Right lobe of liver (tissue), 6 donors: Measurements from ENCODE around the gene EDC3. TPM values are rescaled to one million over a fixed set of nuclear protein-coding genes. Genes with fewer than 3 reads are reported as not detected.
A peak's percentile ranks its signal among the peaks of the same experiment; 100 is the strongest.

ENCODE experiments used
- ATAC-seq, 4 donors: fragments of 200-7000 bp; cut with Tn5 transposase; one replicate each; pipeline ENCODE4 v1.9.1; 2020; ENCODE audit warnings: mild to moderate bottlenecking in 4 of 4, moderate library complexity in 4 of 4
- DNase-seq, 3 donors: peaks; one replicate each; pipeline ENCODE4 v3.0.0-alpha.2; 2020
- H3K27ac ChIP-seq, 3 donors: fragments of 200-600 bp; one replicate each; pipeline ENCODE4 v1.8.0; 2022
- H3K27me3 ChIP-seq, 2 donors: fragments of 200-600 bp; one replicate each; pipeline ENCODE4 v1.8.0; 2022
- H3K36me3 ChIP-seq, 4 donors: fragments of 200-600 bp; sonication (generic) in 1 of 4; one replicate each; pipeline versions ENCODE4 v1.5.1 to v1.8.0; 2017 to 2022; ENCODE audit warnings: control low read depth in 1 of 4
- H3K4me1 ChIP-seq, 4 donors: fragments of 200-600 bp; sonication (generic) in 1 of 4; one replicate each; pipeline versions ENCODE4 v1.5.1 to v1.8.0; 2017 to 2022; ENCODE audit warnings: control low read depth in 1 of 4
- H3K4me3 ChIP-seq, 3 donors: fragments of 200-600 bp; one replicate each; pipeline ENCODE4 v1.8.0; 2022
- H3K9me3 ChIP-seq, 4 donors: fragments of 200-600 bp; sonication (generic) in 1 of 4; one replicate each; pipeline versions ENCODE4 v1.5.1 to v1.8.0; 2017 to 2022; ENCODE audit warnings: control low read depth in 1 of 4
- CTCF ChIP-seq, 4 donors: fragments of 200-600 bp in 3 of 4; fragments of 450-650 bp in 1 of 4; IDR thresholded peaks; one replicate each; pipeline versions ENCODE4 v1.5.1 to v1.8.0; 2016 to 2022; ENCODE audit warnings: antibody characterized with exemption in 4 of 4, mild to moderate bottlenecking in 2 of 4
- POLR2A ChIP-seq: fragments of 450-650 bp; IDR thresholded peaks from one replicate; pipeline ENCODE4 v1.6.1; 2017; ENCODE audit warnings: antibody characterized with exemption, mild to moderate bottlenecking
- WGBS: methylation state at CpG from one replicate; pipeline ENCODE4 v1.1.6; 2018; ENCODE audit warnings: low coverage, low lambda C conversion rate; ENCODE audit not compliant: insufficient coverage; ENCODE audit errors: missing lambda C conversion rate; 5-methylcytosine and 5-hydroxymethylcytosine counted together
- intact Hi-C, 2 donors: fragments of 100-400 bp; cut with DNase I; formaldehyde crosslinking; loops; one replicate each; pipeline versions ENCODE4 v1.11.2 to v1.14.1; 2022
- total RNA-seq, 6 experiments: library from RNA; depleted of rRNA in 2 of 6; stranded (reverse); fragments of >200 nt in 2 of 6; fragmentation: NEBNext Ultra II Directional in 3 of 6; extraction: Animal tissue kit (Norgen Biotek cat#: 25700) in 3 of 6; gene quantifications; one replicate each; pipeline versions ENCODE4 v1.1.0 to v1.2.4, GENCODE V29; 2016 to 2023
- donor health status: DM: no; HTN: yes; CAD: no.
- donor health status: DM: no; HTN: no; CAD: no.
- donor health status: DM: no; HTN: no; CAD: no.
- donor health status: DM: no; HTN: yes; CAD: no.
- donor health status: DM: no; HTN: yes; CAD: no.

EDC3 gene
- total RNA-seq, 6 experiments from 2014 or later = 10.9 to 16.2 (median 11.8) TPM

GRCh38 chr15:74724570-74725224 lies 28.9 kb upstream of the EDC3 start:
- Histone ChIP-seq H3K4me3 (peak overlapping the region in 1 of 3 donors; percentile 78), H3K4me1 (peaks cover 0 to 26% (median 13%) of the 10 kb centered on the region in 4 donors), H3K27ac (no peak overlapping the region), H3K9me3 (no peaks in the 10 kb centered on the region), H3K27me3 (no peaks in the 10 kb centered on the region), H3K36me3 (no peaks in the 10 kb centered on the region)
- no peak for TF ChIP-seq CTCF (IDR thresholded peaks at IDR 0.05)
- no peak for TF ChIP-seq POLR2A
- DNase-seq (no peak), ATAC-seq (no peak)
- intact Hi-C loops = no loop called here

- no peak for TF ChIP-seq CTCF (IDR thresholded peaks at IDR 0.05)
- no peak for TF ChIP-seq POLR2A
- ATAC-seq (peak; percentile 23 to 56 (median 32)), DNase-seq (no peak)
- no peaks in the 10 kb centered on the region for H3K9me3 ChIP-seq
- 57% methylated on average over 1 of the region's 1 CpG for WGBS
- H3K4me1 ChIP-seq = peaks cover 0 to 26% (median 13%) of the 10 kb centered on the region in 4 donors
- H3K27me3 ChIP-seq = no peaks in the 10 kb centered on the region
- no peaks in the 10 kb centered on the region for H3K36me3 ChIP-seq
- H3K4me3 ChIP-seq = no peak overlapping the region
- H3K27ac ChIP-seq = no peak overlapping the region
- intact Hi-C loops = no loop called here
These were observed 28.0 kb upstream of the EDC3 start for GRCh38 chr15:74723754-74724334.

GRCh38 chr15:74723187-74723586 lies 27.4 kb upstream of the EDC3 start:
- Histone ChIP-seq H3K27me3 (no peaks in the 10 kb centered on the region), H3K27ac (no peak overlapping the region), H3K4me3 (no peak overlapping the region), H3K9me3 (no peaks in the 10 kb centered on the region), H3K36me3 (no peaks in the 10 kb centered on the region), H3K4me1 (peaks cover 0 to 26% (median 13%) of the 10 kb centered on the region in 4 donors)
- intact Hi-C loops = no loop called here
- no peak for ATAC-seq
- 67% methylated on average over 1 of the region's 1 CpG for WGBS
- DNase-seq = no peak
- no peak for TF ChIP-seq POLR2A
- no peak for TF ChIP-seq CTCF (IDR thresholded peaks at IDR 0.05)

- Histone ChIP-seq H3K9me3 (no peaks in the 10 kb centered on the region), H3K4me3 (no peak overlapping the region), H3K27me3 (no peaks in the 10 kb centered on the region), H3K27ac (no peak overlapping the region), H3K4me1 (peaks cover 0 to 23% (median 11%) of the 10 kb centered on the region in 4 donors), H3K36me3 (no peaks in the 10 kb centered on the region)
- ATAC-seq (no peak), DNase-seq (no peak)
- intact Hi-C loops = no loop called here
- TF ChIP-seq CTCF (IDR thresholded peaks at IDR 0.05) (no peak), POLR2A (no peak)
- WGBS = no CpG with 5 or more reads among the region's 13 CpGs
These were observed 26.8 kb upstream of the EDC3 start for GRCh38 chr15:74722591-74722990.
